ENCODE measurements around the gene NUDT15.

DNA sequence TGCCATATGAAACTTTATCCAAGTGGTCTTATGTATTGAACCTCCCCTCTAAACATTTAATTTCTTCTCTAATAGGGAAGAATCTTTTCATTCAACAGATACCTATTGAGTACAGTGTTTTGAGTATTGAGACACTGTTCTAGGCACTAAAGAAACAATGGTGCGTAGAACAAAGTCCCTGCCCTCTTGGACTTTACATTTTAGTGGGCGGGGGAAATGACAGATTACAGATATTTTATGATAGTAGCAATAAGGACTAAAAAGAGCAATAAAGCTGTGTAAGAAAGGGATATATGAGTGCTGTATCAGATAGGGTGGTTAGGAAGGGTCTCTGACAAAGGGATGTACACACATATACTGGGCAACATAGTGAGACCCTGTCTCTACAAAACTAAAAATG is 5.4 kb downstream of the NUDT15 start:
- TF ChIP-seq, protein P1, sequence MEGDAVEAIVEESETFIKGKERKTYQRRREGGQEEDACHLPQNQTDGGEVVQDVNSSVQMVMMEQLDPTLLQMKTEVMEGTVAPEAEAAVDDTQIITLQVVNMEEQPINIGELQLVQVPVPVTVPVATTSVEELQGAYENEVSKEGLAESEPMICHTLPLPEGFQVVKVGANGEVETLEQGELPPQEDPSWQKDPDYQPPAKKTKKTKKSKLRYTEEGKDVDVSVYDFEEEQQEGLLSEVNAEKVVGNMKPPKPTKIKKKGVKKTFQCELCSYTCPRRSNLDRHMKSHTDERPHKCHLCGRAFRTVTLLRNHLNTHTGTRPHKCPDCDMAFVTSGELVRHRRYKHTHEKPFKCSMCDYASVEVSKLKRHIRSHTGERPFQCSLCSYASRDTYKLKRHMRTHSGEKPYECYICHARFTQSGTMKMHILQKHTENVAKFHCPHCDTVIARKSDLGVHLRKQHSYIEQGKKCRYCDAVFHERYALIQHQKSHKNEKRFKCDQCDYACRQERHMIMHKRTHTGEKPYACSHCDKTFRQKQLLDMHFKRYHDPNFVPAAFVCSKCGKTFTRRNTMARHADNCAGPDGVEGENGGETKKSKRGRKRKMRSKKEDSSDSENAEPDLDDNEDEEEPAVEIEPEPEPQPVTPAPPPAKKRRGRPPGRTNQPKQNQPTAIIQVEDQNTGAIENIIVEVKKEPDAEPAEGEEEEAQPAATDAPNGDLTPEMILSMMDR (IDR thresholded peaks at IDR 0.05; ENCODE audit: borderline replicate concordance, extremely low read depth, low read length, poor library complexity, severe bottlenecking) = no peak
- no peak for TF ChIP-seq EZH2 (IDR thresholded peaks at IDR 0.05; ENCODE audit: borderline replicate concordance, low read depth, low read length, severe bottlenecking)
